HUES6 (cell line): ENCODE measurements around the gene DENND2D.

Source experiments
- H3K27ac ChIP-seq: 2 replicates; pipeline ENCODE4 v1.7.0; 2013; ENCODE audit warnings: low read depth, mild to moderate bottlenecking, low read length, inconsistent platforms
- H3K27me3 ChIP-seq: 2 replicates; pipeline ENCODE4 v1.6.1; 2013; ENCODE audit warnings: low read length; ENCODE audit not compliant: control insufficient read depth, insufficient read depth
- H3K36me3 ChIP-seq: 2 replicates; pipeline ENCODE4 v1.6.1; 2013; ENCODE audit warnings: low read length; ENCODE audit not compliant: control insufficient read depth, insufficient read depth
- H3K4me1 ChIP-seq: 2 replicates; pipeline ENCODE4 v1.6.1; 2013; ENCODE audit warnings: low read length; ENCODE audit not compliant: control insufficient read depth, insufficient read depth
- H3K4me3 ChIP-seq: 2 replicates; pipeline ENCODE4 v1.5.1; 2013; ENCODE audit warnings: low read depth, low read length
- H3K9ac ChIP-seq: one replicate; pipeline ENCODE4 v1.6.1; 2013; ENCODE audit warnings: mild to moderate bottlenecking, low read length
- H3K9me3 ChIP-seq: 2 replicates; pipeline ENCODE4 v1.6.1; 2013; ENCODE audit warnings: low read depth, low read length; ENCODE audit not compliant: control insufficient read depth, insufficient read depth

DENND2D gene

GRCh38 chr1:111190931-111191451, 9.5 kb downstream of the DENND2D start:
- Histone ChIP-seq H3K27me3 (no peaks in the 10 kb centered on the region), H3K27ac (no peak overlapping the region), H3K9ac (no peak overlapping the region), H3K4me3 (no peak overlapping the region), H3K36me3 (peaks cover 24% of the 10 kb centered on the region), H3K9me3 (no peaks in the 10 kb centered on the region), H3K4me1 (peaks cover 10% of the 10 kb centered on the region; the same call in 1 of the 2 replicates)

- no peaks in the 10 kb centered on the region for H3K9me3 ChIP-seq
- no peak overlapping the region for H3K4me3 ChIP-seq
- no peaks in the 10 kb centered on the region for H3K27me3 ChIP-seq
- H3K9ac ChIP-seq, result no peak overlapping the region
- H3K4me1 ChIP-seq, result no peaks in the 10 kb centered on the region
- H3K27ac ChIP-seq, result no peak overlapping the region
- peaks cover 61% of the 10 kb centered on the region for H3K36me3 ChIP-seq
These were observed 15.8 kb downstream of the DENND2D start for GRCh38 chr1:111184663-111185062.

- peaks cover 57% of the 10 kb centered on the region for H3K36me3 ChIP-seq
These were observed 17.0 kb downstream of the DENND2D start for GRCh38 chr1:111183308-111184069.

GRCh38 chr1:111182052-111182451, 18.4 kb downstream of the DENND2D start:
- no peak overlapping the region for H3K4me3 ChIP-seq
- no peaks in the 10 kb centered on the region for H3K4me1 ChIP-seq
- no peaks in the 10 kb centered on the region for H3K27me3 ChIP-seq
- H3K36me3 ChIP-seq, result peaks cover 47% of the 10 kb centered on the region
- no peak overlapping the region for H3K9ac ChIP-seq
- no peak overlapping the region for H3K27ac ChIP-seq
- no peaks in the 10 kb centered on the region for H3K9me3 ChIP-seq

More at GRCh38 chr1:111183308-111184069, 17.0 kb downstream of the DENND2D start:
- Histone ChIP-seq H3K4me1 (no peaks in the 10 kb centered on the region), H3K27me3 (no peaks in the 10 kb centered on the region), H3K9ac (no peak overlapping the region), H3K4me3 (no peak overlapping the region), H3K9me3 (no peaks in the 10 kb centered on the region), H3K27ac (no peak overlapping the region)

GRCh38 chr1:111179968-111180533, 20.4 kb downstream of the DENND2D start:
- no peak overlapping the region for H3K4me3 ChIP-seq
- H3K36me3 ChIP-seq, result peaks cover 34% of the 10 kb centered on the region
- no peak overlapping the region for H3K9ac ChIP-seq
- no peak overlapping the region for H3K27ac ChIP-seq
- no peaks in the 10 kb centered on the region for H3K27me3 ChIP-seq
- no peaks in the 10 kb centered on the region for H3K4me1 ChIP-seq
- no peaks in the 10 kb centered on the region for H3K9me3 ChIP-seq

GRCh38 chr1:111176678-111177077, 23.8 kb downstream of the DENND2D start:
- Histone ChIP-seq H3K9me3 (no peaks in the 10 kb centered on the region), H3K4me3 (no peak overlapping the region), H3K27me3 (no peaks in the 10 kb centered on the region), H3K4me1 (no peaks in the 10 kb centered on the region), H3K36me3 (peaks cover 21% of the 10 kb centered on the region), H3K27ac (no peak overlapping the region), H3K9ac (no peak overlapping the region)

- Histone ChIP-seq H3K4me3 (no peak overlapping the region), H3K36me3 (peaks cover 20% of the 10 kb centered on the region), H3K4me1 (no peaks in the 10 kb centered on the region)
These were observed 25.1 kb downstream of the DENND2D start for GRCh38 chr1:111175349-111175748.

GRCh38 chr1:111174070-111174469, 26.4 kb downstream of the DENND2D start:
- H3K9ac ChIP-seq, result no peak overlapping the region
- H3K4me3 ChIP-seq, result no peak overlapping the region
- H3K27me3 ChIP-seq, result no peaks in the 10 kb centered on the region
- H3K4me1 ChIP-seq, result no peaks in the 10 kb centered on the region
- H3K36me3 ChIP-seq, result peaks cover 20% of the 10 kb centered on the region
- H3K9me3 ChIP-seq, result no peaks in the 10 kb centered on the region
- H3K27ac ChIP-seq, result no peak overlapping the region

More at GRCh38 chr1:111175349-111175748, 25.1 kb downstream of the DENND2D start:
- Histone ChIP-seq H3K27ac (no peak overlapping the region), H3K9ac (no peak overlapping the region), H3K27me3 (no peaks in the 10 kb centered on the region), H3K9me3 (no peaks in the 10 kb centered on the region)

- peaks cover 35% of the 10 kb centered on the region for H3K36me3 ChIP-seq
- H3K27ac ChIP-seq, result no peak overlapping the region
- no peak overlapping the region for H3K9ac ChIP-seq
- no peaks in the 10 kb centered on the region for H3K9me3 ChIP-seq
- no peak overlapping the region for H3K4me3 ChIP-seq
- no peaks in the 10 kb centered on the region for H3K27me3 ChIP-seq
- no peaks in the 10 kb centered on the region for H3K4me1 ChIP-seq
These were observed 28.0 kb downstream of the DENND2D start for GRCh38 chr1:111172463-111172862.

GRCh38 chr1:111164151-111164550, 36.3 kb downstream of the DENND2D start:
- Histone ChIP-seq H3K4me1 (no peaks in the 10 kb centered on the region), H3K27me3 (no peaks in the 10 kb centered on the region), H3K4me3 (no peak overlapping the region), H3K9me3 (no peaks in the 10 kb centered on the region), H3K36me3 (peaks cover 31% of the 10 kb centered on the region), H3K27ac (no peak overlapping the region), H3K9ac (no peak overlapping the region)

GRCh38 chr1:111163363-111163762, 37.1 kb downstream of the DENND2D start:
- H3K36me3 ChIP-seq, result peaks cover 26% of the 10 kb centered on the region
- no peaks in the 10 kb centered on the region for H3K27me3 ChIP-seq
- H3K9ac ChIP-seq, result no peak overlapping the region
- H3K27ac ChIP-seq, result no peak overlapping the region
- no peaks in the 10 kb centered on the region for H3K9me3 ChIP-seq
- H3K4me1 ChIP-seq, result no peaks in the 10 kb centered on the region
- no peak overlapping the region for H3K4me3 ChIP-seq
